Transverse colon (tissue), 4 donors: ENCODE results near the gene PLIN3. TPM values are rescaled to one million over a fixed set of nuclear protein-coding genes. Genes with fewer than 3 reads are reported as not detected.
A peak's percentile ranks its signal among the peaks of the same experiment; 100 is the strongest.
"Not testable (repeated sequence)": the region's sequence is repeated elsewhere in the genome, so short reads cannot be mapped to it uniquely, and the experiment has no call there.

Experiments used
- DNase-seq: peaks from one replicate; pipeline ENCODE4 v3.0.0-alpha.2; 2019
- H3K27ac ChIP-seq, 4 donors: fragments of 200-600 bp; sonication (generic); 2 replicates each; pipeline ENCODE4 v1.5.1; 2016 to 2018; ENCODE audit warnings: inconsistent platforms in 4 of 4
- H3K27me3 ChIP-seq: fragments of 200-600 bp; sonication (generic); 2 replicates; pipeline ENCODE4 v1.5.1; 2017; ENCODE audit warnings: inconsistent platforms
- H3K36me3 ChIP-seq, 4 donors: fragments of 200-600 bp; sonication (generic); 2 replicates each; pipeline ENCODE4 v1.5.1; 2017 to 2019; ENCODE audit warnings: inconsistent platforms in 4 of 4
- H3K4me1 ChIP-seq, 4 donors: fragments of 200-600 bp; sonication (generic); 2 replicates each; pipeline ENCODE4 v1.5.1; 2017 to 2020; ENCODE audit warnings: inconsistent platforms in 4 of 4
- H3K4me3 ChIP-seq, 4 donors: fragments of 200-600 bp; sonication (generic); 1 replicate in 1 of 4; 2 replicates in 3 of 4; pipeline versions ENCODE4 v1.5.1 to v1.6.1; 2017 to 2019; ENCODE audit warnings: inconsistent platforms in 4 of 4
- H3K9me3 ChIP-seq, 2 donors: fragments of 200-600 bp; sonication (generic); 2 replicates each; pipeline ENCODE4 v1.5.1; 2017 to 2019; ENCODE audit warnings: inconsistent platforms in 2 of 2
- EP300 ChIP-seq: sonication (generic); formaldehyde crosslinking; IDR thresholded peaks from one replicate; pipeline ENCODE4 v1.6.1; 2017; ENCODE audit warnings: antibody characterized with exemption, low read depth
- POLR2A ChIP-seq: fragments of 450-650 bp; IDR thresholded peaks from one replicate; pipeline ENCODE4 v1.6.1; 2016; ENCODE audit warnings: antibody characterized with exemption, mild to moderate bottlenecking, moderate library complexity
- POLR2AphosphoS5 ChIP-seq, 3 donors: sonication (generic); formaldehyde crosslinking; IDR thresholded peaks; one replicate each; pipeline ENCODE4 v1.6.1; 2016; ENCODE audit warnings: antibody characterized with exemption in 3 of 3
- WGBS, 2 donors: methylation state at CpG; one replicate each; pipeline ENCODE4 v1.1.5; 2018; ENCODE audit warnings: low coverage in 1 of 2; 5-methylcytosine and 5-hydroxymethylcytosine counted together
- in situ Hi-C, 4 donors: fragments of 200-750 bp; cut with MboI; loops; one replicate each; pipeline versions ENCODE4 v1.15.0 to v1.15.1; 2017; ENCODE audit warnings: low sequenced_read_pairs in 3 of 4, low pct_ligation_motif_present in 1 of 4, low pct_unique_long_range_greater_than_20kb in 1 of 4
- intact Hi-C: fragments of 100-400 bp; cut with DNase I; formaldehyde crosslinking; loops from one replicate; pipeline ENCODE4 v1.15.1; 2023; ENCODE audit warnings: low total_unique reads
- total RNA-seq, 4 donors: library from RNA; depleted of rRNA; stranded (reverse); fragments of >200 nt; gene quantifications; one replicate each; pipeline ENCODE4 v1.1.0, GENCODE V29; 2016
- TF ChIP-seq, protein P1 (sequence below), 5 experiments: fragments of 200-600 bp in 3 of 5; fragments of 450-650 bp in 2 of 5; sonication (generic) in 3 of 5; IDR thresholded peaks; 1 replicate in 2 of 5; 2 replicates in 3 of 5; pipeline ENCODE4 v1.5.1; 2016 to 2017; ENCODE audit warnings: antibody characterized with exemption in 5 of 5, inconsistent platforms in 3 of 5, mild to moderate bottlenecking in 2 of 5, moderate library complexity in 1 of 5

PLIN3 gene
- total RNA-seq, 4 donors from 2014 or later = 27.5 to 85.5 (median 77.1) TPM

DNA sequence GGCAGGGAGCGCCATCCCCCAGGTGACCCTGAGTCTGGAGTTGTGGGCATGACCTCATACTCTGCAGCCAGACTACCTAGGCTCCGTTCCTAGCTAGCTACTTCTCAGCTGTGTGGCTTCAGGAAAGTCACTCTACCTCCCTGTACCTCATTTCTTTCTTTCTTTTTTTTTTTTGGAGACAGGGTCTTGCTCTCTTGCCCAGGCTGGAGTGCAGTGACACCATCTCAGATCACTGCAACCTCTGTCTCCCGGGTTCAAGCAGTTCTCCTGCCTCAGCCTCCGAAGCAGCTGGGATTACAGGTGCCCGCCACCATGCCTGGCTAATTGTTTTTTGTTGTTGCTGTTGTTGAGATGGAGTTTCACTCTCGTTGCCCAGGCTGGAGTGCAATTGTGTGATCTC lies 15.0 kb downstream of the PLIN3 start:
- Histone ChIP-seq H3K4me3 (no peak overlapping the region), H3K4me1 (no peaks in the 10 kb centered on the region), H3K27me3 (no peaks in the 10 kb centered on the region), H3K36me3 (peaks cover 0 to 16% (median 3%) of the 10 kb centered on the region in 4 donors), H3K27ac (no peak overlapping the region), H3K9me3 (no peaks in the 10 kb centered on the region)
- 93 to 100% methylated on average over 1 to 6 of the region's 6 CpGs for WGBS, 2 donors
- no peak for TF ChIP-seq POLR2AphosphoS5 (IDR thresholded peaks at IDR 0.05)
- no peak for TF ChIP-seq POLR2A
- TF ChIP-seq, protein P1, sequence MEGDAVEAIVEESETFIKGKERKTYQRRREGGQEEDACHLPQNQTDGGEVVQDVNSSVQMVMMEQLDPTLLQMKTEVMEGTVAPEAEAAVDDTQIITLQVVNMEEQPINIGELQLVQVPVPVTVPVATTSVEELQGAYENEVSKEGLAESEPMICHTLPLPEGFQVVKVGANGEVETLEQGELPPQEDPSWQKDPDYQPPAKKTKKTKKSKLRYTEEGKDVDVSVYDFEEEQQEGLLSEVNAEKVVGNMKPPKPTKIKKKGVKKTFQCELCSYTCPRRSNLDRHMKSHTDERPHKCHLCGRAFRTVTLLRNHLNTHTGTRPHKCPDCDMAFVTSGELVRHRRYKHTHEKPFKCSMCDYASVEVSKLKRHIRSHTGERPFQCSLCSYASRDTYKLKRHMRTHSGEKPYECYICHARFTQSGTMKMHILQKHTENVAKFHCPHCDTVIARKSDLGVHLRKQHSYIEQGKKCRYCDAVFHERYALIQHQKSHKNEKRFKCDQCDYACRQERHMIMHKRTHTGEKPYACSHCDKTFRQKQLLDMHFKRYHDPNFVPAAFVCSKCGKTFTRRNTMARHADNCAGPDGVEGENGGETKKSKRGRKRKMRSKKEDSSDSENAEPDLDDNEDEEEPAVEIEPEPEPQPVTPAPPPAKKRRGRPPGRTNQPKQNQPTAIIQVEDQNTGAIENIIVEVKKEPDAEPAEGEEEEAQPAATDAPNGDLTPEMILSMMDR (IDR thresholded peaks at IDR 0.05) = no peak
- TF ChIP-seq EP300 = no peak
- intact Hi-C loops = loop anchor here (2.0 kb wide), 1 partner anchor 44 kb away; no protein-coding TSS in a partner anchor
- in situ Hi-C loops = loop anchor here in 1 of 4 donors (25.0 kb wide), 1 partner anchor 185 kb away; no protein-coding TSS in a partner anchor
- no peak for DNase-seq

DNA sequence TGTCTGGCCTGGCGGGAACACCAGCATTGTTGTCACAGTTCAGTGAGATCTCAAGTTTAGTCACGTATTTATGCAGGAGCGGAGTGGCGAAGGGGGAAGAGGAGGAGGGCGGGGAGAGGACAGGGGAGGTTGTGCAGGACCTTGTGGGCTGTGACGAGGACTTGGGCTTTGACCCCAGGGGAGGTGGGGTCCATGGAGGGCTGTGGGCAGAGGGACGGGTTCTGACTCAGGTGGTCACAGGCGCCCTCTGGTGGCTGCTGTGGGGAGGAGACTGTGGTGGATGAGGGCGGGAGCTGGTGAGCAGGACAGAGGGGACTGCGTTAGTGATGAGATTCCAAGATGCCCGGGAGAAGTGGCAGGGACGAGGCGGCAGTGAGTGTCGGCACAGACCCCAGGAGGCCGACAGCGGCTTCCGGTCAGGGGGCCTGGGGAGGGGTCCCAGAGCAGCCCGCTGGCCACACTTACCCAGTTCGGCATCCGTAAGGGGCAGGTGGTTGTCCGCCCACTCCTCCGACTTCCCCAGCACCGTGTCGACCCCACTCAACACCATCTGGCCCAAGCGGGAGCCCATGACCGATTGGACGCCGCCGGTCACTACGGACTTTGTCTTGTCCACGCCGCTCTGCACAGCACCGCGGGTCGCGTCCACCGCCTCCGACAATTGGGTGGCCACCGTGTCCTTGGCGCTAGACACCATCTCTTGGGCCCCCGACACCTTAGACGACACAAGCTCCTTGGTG lies 15.7 kb downstream of the PLIN3 start:
- intact Hi-C loops (loop anchor here (2.0 kb wide), 1 partner anchor 43 kb away; no protein-coding TSS in a partner anchor), in situ Hi-C loops (loop anchor here in 1 of 4 donors (25.0 kb wide), 1 partner anchor 186 kb away; no protein-coding TSS in a partner anchor)
- 82% methylated on average over 42 of the region's 42 CpGs; no CpG with 5 or more reads in 1 of the 2 donors for WGBS, 2 donors

DNA sequence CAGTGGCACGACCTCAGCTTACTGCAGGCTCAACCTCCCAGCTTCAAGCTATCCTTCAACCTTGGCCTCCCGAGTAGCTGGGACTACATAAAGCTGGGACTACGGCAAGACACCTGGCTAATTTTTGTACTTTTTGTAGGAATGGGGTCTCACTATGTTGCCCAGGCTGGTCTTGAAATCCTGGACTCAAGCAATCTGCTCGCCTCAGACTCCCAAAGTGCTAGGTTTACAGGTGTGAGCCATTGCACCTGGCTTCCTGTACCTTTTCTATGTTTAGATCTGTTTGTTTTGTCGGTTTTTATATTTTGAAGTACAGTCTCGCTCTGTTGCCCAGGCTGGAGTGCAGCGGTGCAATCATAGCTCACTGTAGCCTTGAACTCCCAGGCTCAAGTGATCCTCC lies 18.4 kb downstream of the PLIN3 start:
- intact Hi-C loops (no loop called here), in situ Hi-C loops (loop anchor here in 1 of 4 donors (5.0 kb wide), 1 partner anchor 42 kb away; no protein-coding TSS in a partner anchor)
- H3K4me3 ChIP-seq = no peak overlapping the region
- no peak for DNase-seq
- TF ChIP-seq POLR2A (no peak), EP300 (no peak), POLR2AphosphoS5 (IDR thresholded peaks at IDR 0.05) (no peak)
- TF ChIP-seq, protein P1 (IDR thresholded peaks at IDR 0.05) = no peak
- H3K27me3 ChIP-seq = no peaks in the 10 kb centered on the region
- H3K36me3 ChIP-seq = peaks cover 0 to 18% (median 5%) of the 10 kb centered on the region in 4 donors
- 89 to 92% methylated on average over 5 to 7 of the region's 7 CpGs for WGBS, 2 donors
- peaks cover 0 to 5% (median 0%) of the 10 kb centered on the region in 4 donors for H3K4me1 ChIP-seq
- H3K9me3 ChIP-seq = no peaks in the 10 kb centered on the region
- H3K27ac ChIP-seq = no peak overlapping the region

More for the DNA sequence above, 15.7 kb downstream of the PLIN3 start:
- peak; percentile 70 for DNase-seq
- H3K36me3 ChIP-seq = peaks cover 0 to 8% (median 3%) of the 10 kb centered on the region in 4 donors
- no peak overlapping the region for H3K27ac ChIP-seq
- H3K4me3 ChIP-seq = no peak overlapping the region
- no peaks in the 10 kb centered on the region for H3K4me1 ChIP-seq
- no peaks in the 10 kb centered on the region for H3K27me3 ChIP-seq
- TF ChIP-seq POLR2AphosphoS5 (IDR thresholded peaks at IDR 0.05) = no peak
- TF ChIP-seq POLR2A = no peak
- TF ChIP-seq, protein P1 (IDR thresholded peaks at IDR 0.05) = peak; percentile 82 to 89 (median 88)
- no peaks in the 10 kb centered on the region for H3K9me3 ChIP-seq

DNA sequence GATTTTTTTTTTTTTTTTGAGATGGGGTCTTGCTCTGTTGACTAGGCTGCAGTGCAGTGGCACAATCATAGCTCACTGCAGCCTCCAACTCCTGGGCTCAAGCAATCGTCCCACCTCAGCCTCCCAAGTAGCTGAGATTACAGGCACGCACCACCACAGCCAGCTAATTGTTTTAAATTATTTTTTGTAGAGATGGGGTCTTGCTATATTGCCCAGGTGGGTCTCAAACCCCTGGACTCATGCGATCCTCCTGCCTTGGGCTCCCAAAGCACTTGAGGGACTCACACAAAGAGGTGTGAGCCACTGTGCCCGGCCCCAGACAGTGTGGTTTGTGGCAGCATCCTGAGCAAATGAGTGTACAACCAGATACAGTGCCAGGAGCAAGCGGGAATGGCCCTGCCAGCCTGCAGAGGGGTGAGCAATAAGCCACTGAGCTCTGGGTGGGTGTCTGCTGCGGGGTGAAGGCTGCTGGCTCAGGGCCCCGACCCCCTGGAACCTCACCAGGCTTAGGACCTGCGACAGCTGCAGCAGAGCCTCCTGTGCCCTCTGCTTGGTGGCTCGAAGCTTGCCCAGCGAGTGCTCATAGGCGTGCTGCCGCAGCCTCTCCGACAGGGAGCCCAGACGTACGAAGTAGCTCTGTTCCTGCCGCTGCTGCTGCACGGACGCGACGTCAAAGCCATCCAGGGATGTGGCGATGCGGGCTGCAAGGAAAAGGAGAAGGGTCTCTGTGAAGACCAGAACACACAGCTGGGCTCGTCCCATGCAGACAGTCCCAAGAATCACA lies 20.1 kb downstream of the PLIN3 start:
- Histone ChIP-seq H3K36me3 (peaks cover 0 to 24% (median 5%) of the 10 kb centered on the region in 4 donors), H3K4me3 (no peak overlapping the region), H3K27me3 (no peaks in the 10 kb centered on the region), H3K27ac (no peak overlapping the region), H3K4me1 (peaks cover 0 to 6% (median 3%) of the 10 kb centered on the region in 4 donors), H3K9me3 (no peaks in the 10 kb centered on the region)
- 97% methylated on average over 23 of the region's 23 CpGs; no CpG with 5 or more reads in 1 of the 2 donors for WGBS, 2 donors
- no peak for DNase-seq
- TF ChIP-seq POLR2AphosphoS5 (IDR thresholded peaks at IDR 0.05) (no peak), POLR2A (no peak), EP300 (no peak)
- TF ChIP-seq, protein P1 (IDR thresholded peaks at IDR 0.05) = no peak
- intact Hi-C loops = no loop called here
- in situ Hi-C loops = loop anchor here in 1 of 4 donors (5.0 kb wide), 1 partner anchor 40 kb away; no protein-coding TSS in a partner anchor

DNA sequence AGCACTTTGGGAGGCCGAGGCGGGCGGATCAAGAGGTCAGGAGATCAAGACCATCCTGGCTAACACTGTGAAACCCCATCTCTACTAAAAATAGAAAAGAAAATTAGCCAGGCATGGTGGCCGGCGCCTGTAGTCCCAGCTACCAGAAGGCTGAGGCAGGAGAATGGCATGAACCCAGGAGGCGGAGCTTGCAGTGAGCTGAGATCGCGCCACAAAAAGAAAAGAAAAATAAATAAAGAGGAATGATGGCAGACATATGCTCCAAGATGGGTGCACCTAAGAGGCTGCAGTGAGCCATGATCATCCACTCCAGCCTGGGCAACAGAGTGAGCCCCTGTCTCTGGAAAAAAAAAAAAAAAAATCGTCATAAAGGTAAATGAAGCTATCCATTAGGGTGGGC lies 21.5 kb downstream of the PLIN3 start:
- in situ Hi-C loops = loop anchor here in 1 of 4 donors (5.0 kb wide), 1 partner anchor 39 kb away; no protein-coding TSS in a partner anchor
- 75% methylated on average over 8 of the region's 9 CpGs; no CpG with 5 or more reads in 1 of the 2 donors for WGBS, 2 donors

More for the DNA sequence above, 21.5 kb downstream of the PLIN3 start:
- H3K4me1 ChIP-seq, H3K9me3 ChIP-seq, H3K27me3 ChIP-seq, H3K4me3 ChIP-seq, DNase-seq, intact Hi-C loops: not testable (repeated sequence)
- H3K27ac ChIP-seq = peak overlapping the region; percentile 4 to 62 (median 44)
- H3K36me3 ChIP-seq = peaks cover 0 to 22% (median 5%) of the 10 kb centered on the region in 4 donors
